MM.1S (cell line): ENCODE data around the gene TTLL11.

Experiments used
- EZH2 ChIP-seq: fragments of 300-600 bp; sonication (generic); optimal IDR thresholded peaks from 2 replicates; pipeline ENCODE3; 2017; ENCODE audit warnings: low read depth, mild to moderate bottlenecking, antibody characterized with exemption, low read length, mixed read lengths
- EZH2phosphoT487 ChIP-seq: fragments of 300-600 bp; sonication (generic); IDR thresholded peaks from 2 replicates; pipeline ENCODE4 v1.6.1; 2018; ENCODE audit warnings: antibody characterized with exemption, low read length
- TF ChIP-seq, protein P1 (sequence below): fragments of 300-600 bp; sonication (generic); IDR thresholded peaks from 2 replicates; pipeline ENCODE4 v1.5.1; 2016; ENCODE audit warnings: antibody characterized with exemption, low read length, mixed read lengths

DNA sequence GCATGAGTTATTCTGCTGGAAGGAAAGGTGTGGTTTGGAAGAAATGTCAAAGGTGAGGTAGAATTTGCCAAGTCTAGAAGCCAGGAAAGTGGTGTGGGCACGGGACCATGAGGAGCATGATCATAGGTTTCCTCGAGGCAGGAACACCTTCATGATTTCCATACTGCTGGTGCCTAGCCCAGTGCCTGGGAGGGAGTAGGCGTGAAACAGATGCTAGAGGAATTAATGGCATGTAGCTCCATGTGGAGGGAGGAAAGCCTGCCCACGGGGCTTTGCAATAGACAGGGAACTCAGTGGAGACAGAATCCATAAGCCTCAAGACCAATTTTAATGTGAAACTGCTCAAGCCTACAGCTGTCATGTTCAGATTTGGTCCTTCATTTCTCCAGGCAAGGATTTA is 35.1 kb downstream of the TTLL11 start:
- TF ChIP-seq EZH2 (no peak), EZH2phosphoT487 (no peak)
- TF ChIP-seq, protein P1, sequence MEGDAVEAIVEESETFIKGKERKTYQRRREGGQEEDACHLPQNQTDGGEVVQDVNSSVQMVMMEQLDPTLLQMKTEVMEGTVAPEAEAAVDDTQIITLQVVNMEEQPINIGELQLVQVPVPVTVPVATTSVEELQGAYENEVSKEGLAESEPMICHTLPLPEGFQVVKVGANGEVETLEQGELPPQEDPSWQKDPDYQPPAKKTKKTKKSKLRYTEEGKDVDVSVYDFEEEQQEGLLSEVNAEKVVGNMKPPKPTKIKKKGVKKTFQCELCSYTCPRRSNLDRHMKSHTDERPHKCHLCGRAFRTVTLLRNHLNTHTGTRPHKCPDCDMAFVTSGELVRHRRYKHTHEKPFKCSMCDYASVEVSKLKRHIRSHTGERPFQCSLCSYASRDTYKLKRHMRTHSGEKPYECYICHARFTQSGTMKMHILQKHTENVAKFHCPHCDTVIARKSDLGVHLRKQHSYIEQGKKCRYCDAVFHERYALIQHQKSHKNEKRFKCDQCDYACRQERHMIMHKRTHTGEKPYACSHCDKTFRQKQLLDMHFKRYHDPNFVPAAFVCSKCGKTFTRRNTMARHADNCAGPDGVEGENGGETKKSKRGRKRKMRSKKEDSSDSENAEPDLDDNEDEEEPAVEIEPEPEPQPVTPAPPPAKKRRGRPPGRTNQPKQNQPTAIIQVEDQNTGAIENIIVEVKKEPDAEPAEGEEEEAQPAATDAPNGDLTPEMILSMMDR, result no peak
